Kidney tubule cell (primary cell): ENCODE data around the gene ALDOA.
A peak's percentile ranks its signal among the peaks of the same experiment; 100 is the strongest.

Source experiments
- DNase-seq: peaks from one replicate; pipeline ENCODE4 v3.0.0-alpha.2; 2018; ENCODE audit warnings: low spot score

Gene ALDOA

DNA sequence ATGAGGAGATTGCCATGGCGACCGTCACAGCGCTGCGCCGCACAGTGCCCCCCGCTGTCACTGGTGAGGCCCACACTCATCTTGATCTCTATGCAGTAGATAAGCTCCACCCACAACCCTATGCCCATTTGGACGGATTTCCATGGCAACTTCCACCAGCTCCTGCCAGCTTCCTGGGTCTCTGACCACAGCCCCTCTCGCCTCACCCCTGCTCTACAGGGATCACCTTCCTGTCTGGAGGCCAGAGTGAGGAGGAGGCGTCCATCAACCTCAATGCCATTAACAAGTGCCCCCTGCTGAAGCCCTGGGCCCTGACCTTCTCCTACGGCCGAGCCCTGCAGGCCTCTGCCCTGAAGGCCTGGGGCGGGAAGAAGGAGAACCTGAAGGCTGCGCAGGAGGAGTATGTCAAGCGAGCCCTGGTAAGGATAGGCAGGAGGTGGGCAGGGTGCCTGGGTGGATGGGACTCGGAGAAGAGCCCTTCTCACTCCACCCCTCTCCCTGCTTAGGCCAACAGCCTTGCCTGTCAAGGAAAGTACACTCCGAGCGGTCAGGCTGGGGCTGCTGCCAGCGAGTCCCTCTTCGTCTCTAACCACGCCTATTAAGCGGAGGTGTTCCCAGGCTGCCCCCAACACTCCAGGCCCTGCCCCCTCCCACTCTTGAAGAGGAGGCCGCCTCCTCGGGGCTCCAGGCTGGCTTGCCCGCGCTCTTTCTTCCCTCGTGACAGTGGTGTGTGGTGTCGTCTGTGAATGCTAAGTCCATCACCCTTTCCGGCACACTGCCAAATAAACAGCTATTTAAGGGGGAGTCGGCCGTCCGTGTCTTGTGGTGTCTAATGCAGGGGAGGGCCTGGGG is 4.3 kb downstream of the ALDOA start:
- DNase-seq: no peak

GRCh38 chr16:30070490-30070889 is 4.9 kb downstream of the ALDOA start:
- DNase-seq: no peak

GRCh38 chr16:30075503-30076275 is 10.1 kb downstream of the ALDOA start, which contains the start of gene PPP4C:
TSS of gene PPP4C (plus strand) at chr16:30075994. CDS start at chr16:30076378, 384 bp downstream.
- peak; percentile 92 for DNase-seq

DNA sequence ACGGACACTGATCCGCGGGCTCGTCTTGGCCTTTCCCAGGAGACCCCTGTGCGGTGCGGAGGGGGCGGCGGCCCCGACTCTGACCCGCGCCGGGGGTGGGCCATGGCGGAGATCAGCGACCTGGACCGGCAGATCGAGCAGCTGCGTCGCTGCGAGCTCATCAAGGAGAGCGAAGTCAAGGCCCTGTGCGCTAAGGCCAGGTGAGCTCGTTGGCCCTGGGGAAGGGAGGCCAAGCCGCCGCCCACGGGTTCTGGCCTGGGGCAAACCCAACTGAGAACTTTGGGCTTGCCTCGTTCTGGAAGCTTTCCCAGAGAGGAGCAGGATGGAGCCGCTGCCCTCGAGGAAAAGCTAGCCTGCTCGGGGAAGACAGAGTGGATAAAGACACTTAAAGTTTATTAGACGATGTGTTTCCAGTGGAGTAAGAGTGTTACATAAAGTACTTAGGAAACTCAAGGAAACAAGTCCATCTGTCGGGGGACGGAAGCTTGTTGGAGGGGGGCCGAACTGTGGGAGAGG is 10.8 kb downstream of the ALDOA start:
- no peak for DNase-seq

DNA sequence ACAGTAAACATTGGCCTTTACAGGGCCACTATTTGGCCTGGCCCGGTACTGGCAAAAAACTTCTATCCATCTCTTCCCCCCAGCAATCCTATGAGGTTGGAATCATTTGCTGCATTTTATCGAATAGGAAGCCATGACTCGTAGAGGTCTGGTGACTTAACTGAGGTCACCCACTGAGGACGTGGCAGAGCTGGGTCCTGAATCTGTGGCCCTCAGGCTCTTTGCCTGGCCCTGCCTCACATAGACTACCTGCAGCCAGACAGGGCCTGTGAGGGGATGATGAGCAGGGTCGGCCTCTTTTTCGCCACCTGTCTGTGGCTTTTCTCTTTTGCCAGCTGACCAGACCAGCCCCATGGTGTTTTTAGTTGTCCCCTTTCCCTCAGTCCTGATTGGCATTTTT is 12.1 kb downstream of the ALDOA start:
- peak; percentile 62 for DNase-seq

GRCh38 chr16:30078744-30079143 is 13.2 kb downstream of the ALDOA start:
- no peak for DNase-seq

DNA sequence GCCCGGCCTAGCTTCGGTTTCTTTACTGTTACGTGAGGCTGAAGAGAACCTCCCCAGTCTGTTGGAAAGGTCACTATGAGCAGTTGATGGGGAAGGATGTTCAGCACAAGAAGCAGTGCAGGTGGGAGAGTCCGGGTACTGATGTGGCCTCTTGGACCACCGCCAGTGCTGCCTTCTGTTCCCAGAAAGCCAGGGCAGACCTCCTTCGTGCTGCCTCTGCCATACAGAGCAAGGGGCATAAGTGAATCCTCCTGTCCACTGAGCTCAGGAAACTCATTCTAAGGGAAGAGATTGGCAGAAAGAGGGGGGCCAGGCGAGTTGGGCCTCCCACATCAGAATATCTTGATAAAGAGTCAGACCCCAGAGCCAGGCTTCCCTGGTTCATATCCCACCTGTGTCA is 13.9 kb downstream of the ALDOA start:
- no peak for DNase-seq

- DNase-seq: no peak
Measured at GRCh38 chr16:30082545-30083090, 17.1 kb downstream of the ALDOA start.

- no peak for DNase-seq
Measured at GRCh38 chr16:30083216-30084055, 17.9 kb downstream of the ALDOA start.

GRCh38 chr16:30084096-30084815 is 18.7 kb downstream of the ALDOA start:
- DNase-seq: no peak

- DNase-seq: no peak
Measured at GRCh38 chr16:30084816-30085159, 19.2 kb downstream of the ALDOA start.

- no peak for DNase-seq
Measured at GRCh38 chr16:30085247-30085646, 19.7 kb downstream of the ALDOA start.

DNA sequence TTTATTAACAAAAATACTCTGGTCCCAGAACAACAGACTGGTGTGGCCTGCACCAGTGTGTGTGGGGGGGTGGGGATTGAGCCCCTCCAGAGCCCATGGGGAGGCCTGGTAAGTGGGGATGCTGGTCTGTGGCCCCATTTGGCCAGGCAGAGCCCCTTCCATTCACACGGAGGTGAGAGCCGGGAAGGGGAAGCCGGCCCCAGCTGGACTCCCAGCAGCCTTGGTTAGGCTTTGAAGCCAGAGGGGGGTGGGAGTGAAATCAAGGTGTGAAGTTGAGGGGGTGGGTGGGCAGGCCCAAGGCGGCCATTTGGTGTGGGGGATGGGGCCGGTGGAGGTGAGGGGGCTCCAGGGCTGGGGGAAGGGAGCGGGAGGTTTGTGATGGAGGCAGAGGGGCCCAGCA is 20.3 kb downstream of the ALDOA start:
- DNase-seq: no peak

- DNase-seq: no peak
Measured at GRCh38 chr16:30086291-30087140, 21.0 kb downstream of the ALDOA start.

DNA sequence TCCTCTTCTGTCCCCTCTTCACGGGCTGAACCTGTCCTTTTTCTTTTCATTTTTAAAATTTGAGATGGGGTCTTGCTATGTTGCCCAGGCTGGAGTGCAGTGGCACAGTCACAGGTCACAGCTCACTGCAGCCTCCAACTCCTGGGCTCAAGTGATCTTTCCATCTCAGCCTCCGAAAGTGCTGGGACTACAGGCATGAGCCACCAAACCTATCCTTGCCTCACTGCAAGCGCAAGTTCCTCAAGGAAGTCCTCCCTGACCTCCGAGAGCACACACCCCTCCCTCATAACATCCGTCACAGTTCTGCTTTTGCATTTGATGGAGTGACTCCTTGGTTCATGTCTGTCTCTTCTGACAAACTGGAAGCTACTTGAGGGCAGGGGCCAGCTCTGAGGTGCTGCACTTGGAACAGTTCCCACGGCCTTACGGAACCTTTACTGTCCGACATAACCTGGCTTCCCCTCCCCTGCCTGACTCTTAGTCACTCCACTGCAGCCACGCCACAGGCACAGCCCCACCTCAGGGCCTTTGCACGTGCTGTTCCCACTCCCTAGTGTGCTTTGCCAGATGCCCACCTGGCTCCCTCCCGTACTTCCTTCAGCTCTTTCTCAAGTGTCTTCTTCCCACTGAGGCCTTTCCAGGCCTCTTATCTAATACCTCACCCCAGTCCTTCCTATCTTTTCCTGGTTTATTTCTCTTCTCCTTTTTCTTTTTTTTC is 21.8 kb downstream of the ALDOA start:
- DNase-seq: no peak

DNA sequence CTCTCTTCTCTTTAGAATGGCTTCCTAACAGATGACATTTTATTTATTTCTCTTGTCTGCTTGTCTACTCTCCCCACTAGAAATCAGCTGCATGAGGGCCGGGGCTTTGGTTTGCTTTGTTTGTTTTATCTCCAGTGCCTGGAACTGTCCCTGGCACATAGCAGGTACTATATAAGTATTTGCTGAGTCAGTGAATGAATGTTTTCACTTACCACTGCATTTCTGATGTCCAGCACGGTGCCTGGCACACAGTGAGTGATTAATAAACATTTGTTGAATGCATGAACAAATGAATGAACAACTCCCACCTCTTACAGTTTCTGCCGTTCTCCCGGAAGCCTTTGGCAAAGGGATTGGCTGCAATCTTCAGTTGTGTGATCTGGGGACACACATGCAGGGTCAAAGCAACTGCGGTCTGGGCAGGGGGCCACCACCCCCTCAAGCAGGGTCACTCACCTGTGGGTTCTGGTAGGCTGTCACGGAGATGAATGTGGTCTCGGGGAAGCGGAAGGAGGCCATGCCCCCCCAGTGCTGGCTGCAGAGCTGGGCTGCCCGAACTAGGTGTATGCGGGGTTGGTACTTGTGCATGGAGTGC is 22.8 kb downstream of the ALDOA start:
- no peak for DNase-seq

DNA sequence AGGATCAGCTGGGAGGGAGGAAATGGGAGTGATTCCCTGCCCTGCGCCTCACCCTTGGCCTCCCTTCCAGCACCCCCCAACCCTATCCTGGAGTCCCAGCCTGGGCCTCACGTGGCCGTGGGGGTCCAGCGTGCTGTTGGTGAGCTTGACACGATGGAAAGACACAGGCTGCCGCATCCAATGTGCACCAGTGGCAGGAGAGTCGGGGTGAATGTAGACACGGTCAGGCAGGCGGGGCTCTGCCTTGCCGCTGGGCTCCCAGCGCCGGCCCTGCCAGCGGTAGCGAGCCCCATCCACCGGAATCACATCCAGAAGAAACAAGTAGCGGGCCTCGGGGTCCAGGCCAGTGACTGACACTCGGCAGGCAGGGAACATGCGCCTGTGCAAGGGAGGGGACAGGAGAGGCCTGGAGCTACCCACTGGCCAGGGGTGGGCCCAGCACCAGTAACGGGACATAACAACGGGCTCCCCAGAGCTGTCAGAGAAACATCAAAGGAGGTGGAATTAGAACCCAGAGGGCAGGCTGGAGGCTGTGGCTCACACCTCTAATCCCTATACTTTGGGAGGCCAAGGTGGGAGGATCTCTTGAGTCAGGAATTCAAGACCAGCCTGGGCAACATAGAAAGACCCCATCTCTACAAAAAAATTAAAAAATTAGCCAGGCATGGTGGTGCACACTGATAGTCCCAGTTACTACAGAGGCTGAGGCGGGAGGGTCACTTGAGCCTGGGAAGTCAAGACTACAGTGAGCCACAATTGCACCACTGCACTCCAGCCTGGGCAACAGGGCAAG is 23.5 kb downstream of the ALDOA start:
- no peak for DNase-seq

DNA sequence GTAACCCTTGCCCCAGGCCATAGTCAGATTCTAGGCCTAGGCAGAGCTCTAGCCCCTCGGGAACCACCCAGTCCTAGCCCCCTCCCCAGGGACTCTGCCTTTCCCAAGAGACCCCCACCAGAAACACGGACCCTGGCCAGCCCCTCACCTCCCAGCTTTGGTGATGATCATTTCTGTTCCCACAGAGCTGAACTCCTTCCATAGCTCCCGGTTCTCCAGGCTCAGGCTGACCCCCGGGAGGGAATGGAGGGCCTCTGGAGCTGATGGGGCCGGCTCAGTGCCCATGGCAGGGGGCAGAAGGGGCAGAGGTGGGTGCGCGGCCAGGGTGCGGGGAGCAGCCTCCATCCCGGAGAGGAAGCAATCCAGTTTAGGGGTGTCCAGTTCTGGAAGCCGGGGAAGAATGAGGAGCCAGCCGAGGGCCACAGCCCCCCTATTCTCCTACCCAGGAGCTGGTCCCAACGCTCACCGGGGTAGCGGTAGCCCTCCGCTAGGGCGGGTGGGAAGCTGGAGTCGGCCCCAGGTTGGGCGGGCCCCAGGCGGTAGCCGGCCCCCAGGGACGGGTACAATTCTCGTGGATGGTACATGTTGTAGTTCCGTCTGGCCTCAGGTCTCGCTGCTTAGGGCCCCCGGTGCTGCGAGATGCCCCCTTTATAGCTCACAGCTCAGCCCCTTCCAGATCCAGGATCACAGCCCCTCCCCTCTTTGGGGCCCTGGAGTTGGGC is 25.2 kb downstream of the ALDOA start:
- no peak for DNase-seq
